SK-N-SH (cell line): ENCODE measurements around the gene MIOS. TPM values are rescaled to one million over a fixed set of nuclear protein-coding genes. Genes with fewer than 3 reads are reported as not detected.

Experiments used
- CTCF ChIA-PET: fragments of 300-600, 350-600 bp; formaldehyde crosslinking; extraction: SDS; loops from one replicate; lab custom pipeline; 2021; lab: Yijun Ruan, JAX
- POLR2A ChIA-PET: fragments of 350-600 bp; sonication (Branson Sonifier 250); formaldehyde crosslinking; extraction: SDS; loops from one replicate; lab custom pipeline; 2020; ENCODE audit warnings: antibody characterized with exemption, inconsistent platforms; lab: Yijun Ruan, JAX
- DNase-seq: peaks from one replicate; pipeline ENCODE4 v3.0.0; 2012
- H2AFZ ChIP-seq: fragments of 200-600 bp; sonication (generic); 2 replicates; pipeline ENCODE4 v1.8.1; 2016; ENCODE audit warnings: antibody characterized with exemption, mild to moderate bottlenecking, low read depth
- H3F3A ChIP-seq: fragments of 200-600 bp; sonication (generic); replicated peaks from 2 replicates; pipeline ENCODE3; 2016; ENCODE audit warnings: antibody characterized with exemption, mild to moderate bottlenecking; ENCODE audit not compliant: insufficient read depth
- H3K27ac ChIP-seq, 2 experiments: fragments of 200-500 bp in 1 of 2; fragments of 200-600 bp in 1 of 2; sonication (Bioruptor generic) in 1 of 2; sonication (generic), shearing (Covaris generic) in 1 of 2; 2 replicates each; pipeline versions ENCODE4 v1.5.1 to v1.6.1; 2014 to 2016; ENCODE audit warnings: low read depth in 2 of 2, inconsistent platforms in 1 of 2, low read length in 1 of 2, mild to moderate bottlenecking in 1 of 2, mixed read lengths in 1 of 2
- H3K27me3 ChIP-seq: fragments of 200-600 bp; sonication (generic), shearing (Covaris generic); 2 replicates; pipeline ENCODE4 v1.6.1; 2016; ENCODE audit warnings: mixed run types; ENCODE audit not compliant: insufficient read depth
- H3K36me3 ChIP-seq, 2 experiments: fragments of 200-500 bp in 1 of 2; fragments of 200-600 bp in 1 of 2; sonication (Bioruptor generic) in 1 of 2; sonication (generic) in 1 of 2; replicated peaks in 1 of 2; 2 replicates each; pipeline versions ENCODE3 to v1.5.1; 2014 to 2016; ENCODE audit warnings: low read length in 1 of 2, mild to moderate bottlenecking in 1 of 2; ENCODE audit not compliant: insufficient read depth in 2 of 2, control insufficient read depth in 1 of 2
- H3K4me1 ChIP-seq, 2 experiments: fragments of 200-500 bp in 1 of 2; fragments of 200-600 bp in 1 of 2; sonication (Bioruptor generic) in 1 of 2; sonication (generic), shearing (Covaris generic) in 1 of 2; 2 replicates each; pipeline versions ENCODE4 v1.5.1 to v1.6.1; 2014 to 2016; ENCODE audit warnings: low read depth in 1 of 2, low read length in 1 of 2, mixed run types in 1 of 2; ENCODE audit not compliant: insufficient read depth in 2 of 2, control insufficient read depth in 1 of 2
- H3K4me2 ChIP-seq: fragments of 200-600 bp; sonication (generic), shearing (Covaris generic); 2 replicates; pipeline ENCODE4 v1.6.1; 2017; ENCODE audit warnings: mixed run types
- H3K4me3 ChIP-seq, 2 experiments: fragments of 200-500 bp in 1 of 2; fragments of 200-600 bp in 1 of 2; sonication (Bioruptor generic) in 1 of 2; sonication (generic), shearing (Covaris generic) in 1 of 2; 2 replicates each; pipeline versions ENCODE4 v1.5.1 to v1.8.1; 2014 to 2016; ENCODE audit warnings: low read depth in 2 of 2, inconsistent platforms in 1 of 2, low read length in 1 of 2, mild to moderate bottlenecking in 1 of 2, mixed read lengths in 1 of 2, moderate library complexity in 1 of 2
- H3K79me2 ChIP-seq: fragments of 200-600 bp; sonication (generic); 2 replicates; pipeline ENCODE4 v1.8.1; 2017; ENCODE audit warnings: mild to moderate bottlenecking; ENCODE audit not compliant: insufficient read depth
- H3K9ac ChIP-seq: fragments of 200-600 bp; sonication (generic); 2 replicates; pipeline ENCODE4 v1.6.1; 2017; ENCODE audit warnings: mixed run types
- H3K9me2 ChIP-seq: fragments of 200-600 bp; sonication (generic); 2 replicates; pipeline ENCODE4 v1.6.1; 2017; ENCODE audit warnings: mixed run types
- H3K9me3 ChIP-seq: fragments of 200-600 bp; sonication (generic); 2 replicates; pipeline ENCODE4 v1.6.1; 2017; ENCODE audit warnings: mixed run types, mild to moderate bottlenecking, moderate library complexity
- H4K20me1 ChIP-seq: fragments of 200-600 bp; sonication (generic); 2 replicates; pipeline ENCODE4 v1.6.1; 2017; ENCODE audit warnings: mild to moderate bottlenecking, mixed run types; ENCODE audit not compliant: insufficient read depth
- CHD2 ChIP-seq: fragments of 150-350 bp; IDR thresholded peaks from 2 replicates; pipeline ENCODE4 v1.6.1; 2018; ENCODE audit warnings: low read length; ENCODE audit not compliant: partially characterized antibody
- FOXJ3 ChIP-seq: sonication (generic); formaldehyde crosslinking; IDR thresholded peaks from 2 replicates; pipeline ENCODE4 v1.5.1; 2020; ENCODE audit warnings: mild to moderate bottlenecking, missing genetic modification reagents
- IRF3 ChIP-seq: fragments of 150-350 bp; IDR thresholded peaks from 2 replicates; pipeline ENCODE4 v1.6.1; 2016; ENCODE audit warnings: mild to moderate bottlenecking, low read depth, low read length
- JUND ChIP-seq: IDR thresholded peaks from 2 replicates; pipeline ENCODE4 v1.4.0; 2012
- MEF2A ChIP-seq: IDR thresholded peaks from 2 replicates; pipeline ENCODE4 v1.4.0; 2012; ENCODE audit warnings: low read depth, borderline replicate concordance
- MXI1 ChIP-seq: IDR thresholded peaks from 2 replicates; pipeline ENCODE4 v1.6.1; 2012; ENCODE audit warnings: mild to moderate bottlenecking, low read depth, low read length, improper control_type of control experiment
- PBX3 ChIP-seq: IDR thresholded peaks from 2 replicates; pipeline ENCODE4; 2012
- RAD21 ChIP-seq: IDR thresholded peaks from 2 replicates; pipeline ENCODE4 v1.6.1; 2012; ENCODE audit warnings: mild to moderate bottlenecking, low read length
- RFX5 ChIP-seq: IDR thresholded peaks from 2 replicates; pipeline ENCODE4 v1.6.1; 2012; ENCODE audit warnings: mild to moderate bottlenecking, improper control_type of control experiment, low read length
- RXRA ChIP-seq: IDR thresholded peaks from 2 replicates; pipeline ENCODE4 v1.4.0; 2012; ENCODE audit warnings: low read depth, mild to moderate bottlenecking, borderline replicate concordance
- SIN3A ChIP-seq: IDR thresholded peaks from 2 replicates; pipeline ENCODE4 v1.6.1; 2012; ENCODE audit warnings: low read depth, mild to moderate bottlenecking, low read length, moderate library complexity, borderline replicate concordance
- SMC3 ChIP-seq: IDR thresholded peaks from 2 replicates; pipeline ENCODE4 v1.6.1; 2012; ENCODE audit warnings: low read depth, low read length, improper control_type of control experiment
- TAF1 ChIP-seq: IDR thresholded peaks from 2 replicates; pipeline ENCODE4 v1.6.1; 2012; ENCODE audit warnings: low read depth, mild to moderate bottlenecking, low read length, moderate library complexity, borderline replicate concordance
- ZBTB33 ChIP-seq: IDR thresholded peaks from 2 replicates; pipeline ENCODE4 v1.4.0; 2012; ENCODE audit warnings: low read depth, borderline replicate concordance
- WGBS: methylation state at CpG from one replicate; pipeline ENCODE4 v1.1.6; 2017; ENCODE audit warnings: low lambda C conversion rate; 5-methylcytosine and 5-hydroxymethylcytosine counted together
- polyA plus RNA-seq, 3 experiments: library from polyadenylated mRNA; depleted of rRNA; stranded (reverse); fragments of >200 nt; gene quantifications; 2 replicates each; pipeline ENCODE4 v1.2.3, GENCODE V29; 2012

MIOS gene
- polyA plus RNA-seq, 1 of the 3 experiments (the other 2 are of a cell fraction) = 16.4 TPM

- TF ChIP-seq IRF3 (no peak), RXRA (no peak), JUND (no peak), TAF1 (no peak), FOXJ3 (CRISPR knock-in tag) (no peak)
Measured at GRCh38 chr7:7521259-7521658, 45.4 kb upstream of the MIOS start (continued).

- no peaks in the 10 kb centered on the region for H3K9me2 ChIP-seq
- no peaks in the 10 kb centered on the region for H3K4me1 ChIP-seq
- H3F3A ChIP-seq = no peaks in the 10 kb centered on the region
- no peaks in the 10 kb centered on the region for H3K9me3 ChIP-seq
- no peak overlapping the region for H3K9ac ChIP-seq
- no peaks in the 10 kb centered on the region for H3K27me3 ChIP-seq
- no peak overlapping the region for H3K4me3 ChIP-seq
- TF ChIP-seq MXI1 (no peak), RAD21 (no peak), PBX3 (no peak), RFX5 (no peak), ZBTB33 (no peak), CHD2 (no peak), RXRA (no peak), IRF3 (no peak), SIN3A (no peak), SMC3 (no peak), JUND (no peak), MEF2A (no peak)
- TF ChIP-seq, all 33 proteins: peak for 0
- no peak overlapping the region for H3K27ac ChIP-seq
- H3K79me2 ChIP-seq = no peaks in the 10 kb centered on the region
- POLR2A ChIA-PET = interaction anchor here (0.6 kb wide), 1 partner anchor 429 kb away, joined by 3 read pairs; no protein-coding TSS in a partner anchor
- no peaks in the 10 kb centered on the region for H4K20me1 ChIP-seq
- H2AFZ ChIP-seq = no peak overlapping the region
- no peaks in the 10 kb centered on the region for H3K36me3 ChIP-seq
- 90% methylated on average over 3 of the region's 3 CpGs for WGBS
- no peak for DNase-seq
- H3K4me2 ChIP-seq = no peak overlapping the region
- CTCF ChIA-PET = interaction anchor here (0.8 to 4.5 kb wide), 5 partner anchors 11 to 98 kb away, joined by 3 to 17 read pairs (median 4); no protein-coding TSS in a partner anchor
Measured at GRCh38 chr7:7522421-7522820, 44.3 kb upstream of the MIOS start.
